Measurements from ENCODE around the gene EIF3D. TPM values are rescaled to one million over a fixed set of nuclear protein-coding genes. Genes with fewer than 3 reads are reported as not detected.

The EIF3D gene
- total RNA-seq, 1 experiment from 2014 or later, result 306 TPM

DNA sequence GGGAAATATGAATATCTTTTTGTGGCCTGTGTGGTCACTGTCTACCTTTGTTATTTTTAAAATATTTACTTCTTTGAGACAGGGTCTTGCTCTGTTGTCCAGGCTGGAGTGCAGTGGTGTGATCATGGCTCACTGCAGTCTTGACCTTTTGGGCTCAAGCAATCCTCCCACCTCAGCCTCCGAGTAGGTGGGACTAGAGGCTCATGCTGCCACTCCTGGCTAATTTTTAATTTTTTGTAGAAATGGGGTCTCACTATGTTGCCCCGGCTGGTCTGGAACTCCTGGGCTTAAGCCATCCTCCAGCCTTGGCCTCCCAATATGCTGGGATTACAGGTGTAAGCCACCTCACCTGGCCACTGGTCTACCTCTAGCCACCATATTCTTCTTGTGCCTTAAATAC, 3.5 kb upstream of the EIF3D start:
- Histone ChIP-seq H3K4me2 (ENCODE audit: low read length) (no peak overlapping the region), H3K4me3 (replicated peaks in 1 of 2; ENCODE audit: low read depth in 1 of 2, low read length in 2 of 2) (no peak overlapping the region), H3K9me3 (ENCODE audit: control insufficient read depth in 1 of 2, insufficient read depth in 1 of 2, low read depth in 1 of 2, low read length in 2 of 2) (no peaks in the 10 kb centered on the region), H3K79me2 (ENCODE audit: insufficient read depth, low read length) (peaks cover 15% of the 10 kb centered on the region), H3K9ac (ENCODE audit: low read length) (no peak overlapping the region), H3K36me3 (ENCODE audit: control insufficient read depth in 1 of 2, insufficient read depth in 2 of 2, low read length in 2 of 2) (no peaks in the 10 kb centered on the region; a peak in 1 of 4 replicates), H2AFZ (ENCODE audit: low read depth, low read length, poor library complexity, severe bottlenecking) (no peak overlapping the region), H3K4me1 (ENCODE audit: control insufficient read depth in 1 of 2, insufficient read depth in 2 of 2, low read length in 2 of 2) (peaks cover 11 to 25% of the 10 kb centered on the region in 2 experiments; a peak in 3 of 4 replicates), H3K27ac (ENCODE audit: low read depth, low read length) (no peak overlapping the region), H4K20me1 (ENCODE audit: insufficient read depth) (no peaks in the 10 kb centered on the region), H3K27me3 (ENCODE audit: insufficient read depth, low read length) (no peaks in the 10 kb centered on the region), H3K9me2 (ENCODE audit: insufficient read depth) (no peaks in the 10 kb centered on the region)
- intact Hi-C loops (cut with micrococcal nuclease), result no loop called here
- no TSS peak for BruUV-seq (replicated peaks)
- ATAC-seq (no peak), DNase-seq (ENCODE audit: low read depth, low spot score) (no peak)
- ChIA-PET CTCF (no interaction called here), POLR2A (interaction anchor here (0.8 kb wide), 1 partner anchor 9 kb away, joined by 3 read pairs; no protein-coding TSS in a partner anchor), RAD21 (ENCODE audit: low non-redundant PET in 1 of 2, low total read pairs in 2 of 2, uncharacterized antibody in 2 of 2, unreplicated experiment in 2 of 2) (no interaction called here)
- TF ChIP-seq, protein P1, sequence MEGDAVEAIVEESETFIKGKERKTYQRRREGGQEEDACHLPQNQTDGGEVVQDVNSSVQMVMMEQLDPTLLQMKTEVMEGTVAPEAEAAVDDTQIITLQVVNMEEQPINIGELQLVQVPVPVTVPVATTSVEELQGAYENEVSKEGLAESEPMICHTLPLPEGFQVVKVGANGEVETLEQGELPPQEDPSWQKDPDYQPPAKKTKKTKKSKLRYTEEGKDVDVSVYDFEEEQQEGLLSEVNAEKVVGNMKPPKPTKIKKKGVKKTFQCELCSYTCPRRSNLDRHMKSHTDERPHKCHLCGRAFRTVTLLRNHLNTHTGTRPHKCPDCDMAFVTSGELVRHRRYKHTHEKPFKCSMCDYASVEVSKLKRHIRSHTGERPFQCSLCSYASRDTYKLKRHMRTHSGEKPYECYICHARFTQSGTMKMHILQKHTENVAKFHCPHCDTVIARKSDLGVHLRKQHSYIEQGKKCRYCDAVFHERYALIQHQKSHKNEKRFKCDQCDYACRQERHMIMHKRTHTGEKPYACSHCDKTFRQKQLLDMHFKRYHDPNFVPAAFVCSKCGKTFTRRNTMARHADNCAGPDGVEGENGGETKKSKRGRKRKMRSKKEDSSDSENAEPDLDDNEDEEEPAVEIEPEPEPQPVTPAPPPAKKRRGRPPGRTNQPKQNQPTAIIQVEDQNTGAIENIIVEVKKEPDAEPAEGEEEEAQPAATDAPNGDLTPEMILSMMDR (IDR thresholded peaks at IDR 0.05 in 2 of 3, conservative IDR thresholded peaks at IDR 0.05 in 1 of 3; ENCODE audit: borderline replicate concordance in 1 of 3, insufficient read depth in 1 of 3, low read depth in 2 of 3, low read length in 2 of 3), result no peak
- TF ChIP-seq, protein P2, sequence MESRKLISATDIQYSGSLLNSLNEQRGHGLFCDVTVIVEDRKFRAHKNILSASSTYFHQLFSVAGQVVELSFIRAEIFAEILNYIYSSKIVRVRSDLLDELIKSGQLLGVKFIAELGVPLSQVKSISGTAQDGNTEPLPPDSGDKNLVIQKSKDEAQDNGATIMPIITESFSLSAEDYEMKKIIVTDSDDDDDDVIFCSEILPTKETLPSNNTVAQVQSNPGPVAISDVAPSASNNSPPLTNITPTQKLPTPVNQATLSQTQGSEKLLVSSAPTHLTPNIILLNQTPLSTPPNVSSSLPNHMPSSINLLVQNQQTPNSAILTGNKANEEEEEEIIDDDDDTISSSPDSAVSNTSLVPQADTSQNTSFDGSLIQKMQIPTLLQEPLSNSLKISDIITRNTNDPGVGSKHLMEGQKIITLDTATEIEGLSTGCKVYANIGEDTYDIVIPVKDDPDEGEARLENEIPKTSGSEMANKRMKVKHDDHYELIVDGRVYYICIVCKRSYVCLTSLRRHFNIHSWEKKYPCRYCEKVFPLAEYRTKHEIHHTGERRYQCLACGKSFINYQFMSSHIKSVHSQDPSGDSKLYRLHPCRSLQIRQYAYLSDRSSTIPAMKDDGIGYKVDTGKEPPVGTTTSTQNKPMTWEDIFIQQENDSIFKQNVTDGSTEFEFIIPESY (IDR thresholded peaks at IDR 0.05; ENCODE audit: extremely low read depth, insufficient replicate concordance, low read length), result no peak
- no peak for TF ChIP-seq EZH2 (IDR thresholded peaks at IDR 0.05)
- TF ChIP-seq CEBPB (IDR thresholded peaks at IDR 0.05; ENCODE audit: low read depth), result no peak
- no peak for TF ChIP-seq SRF (IDR thresholded peaks at IDR 0.05; ENCODE audit: low read depth)
- TF ChIP-seq JUND (IDR thresholded peaks at IDR 0.05), result no peak
- no peak for TF ChIP-seq POLR2AphosphoS5 (IDR thresholded peaks at IDR 0.05; ENCODE audit: low read depth, low read length)
- no peak for TF ChIP-seq ZFX (IDR thresholded peaks at IDR 0.05)

Measured in HCT116 (cell line).